HEK293T (cell line): ENCODE data around the gene PKNOX2.

Source experiments
- FOXK2 ChIP-seq: fragments of 450-650 bp; IDR thresholded peaks from 2 replicates; pipeline ENCODE4 v1.6.1; 2016; ENCODE audit warnings: mild to moderate bottlenecking
- FOXM1 ChIP-seq: fragments of 450-650 bp; IDR thresholded peaks from 2 replicates; pipeline ENCODE4 v1.6.1; 2017; ENCODE audit warnings: mild to moderate bottlenecking, borderline replicate concordance
- PKNOX1 ChIP-seq: fragments of 450-650 bp; IDR thresholded peaks from 2 replicates; pipeline ENCODE4 v1.6.1; 2016
- SP1 ChIP-seq: fragments of 450-650 bp; IDR thresholded peaks from 2 replicates; pipeline ENCODE4 v1.6.1; 2017
- SUZ12 ChIP-seq: fragments of 450-650 bp; IDR thresholded peaks from 2 replicates; pipeline ENCODE4 v1.6.1; 2016; ENCODE audit warnings: mild to moderate bottlenecking

GRCh38 chr11:125379565-125379964 is 215.0 kb downstream of the PKNOX2 start:
- TF ChIP-seq PKNOX1 (no peak), FOXK2 (no peak), FOXM1 (no peak), SUZ12 (no peak), SP1 (no peak)
